IMR-90 (cell line): ENCODE data around the gene BASP1. TPM values are rescaled to one million over a fixed set of nuclear protein-coding genes. Genes with fewer than 3 reads are reported as not detected.

Source experiments
- ATAC-seq: fragments of 200-7000 bp; cut with Tn5 transposase; 2 replicates; pipeline ENCODE4 v1.9.1; 2020; ENCODE audit warnings: low read depth, mild to moderate bottlenecking, moderate library complexity
- BruUV-seq: library from RNA; stranded (reverse); fragments of 400-500 nt; replicated peaks from 2 replicates; lab custom pipeline; 2021; lab: Mats Ljungman, UMichigan
- CTCF ChIA-PET: fragments of 300-600 bp; formaldehyde crosslinking; extraction: SDS; loops from one replicate; lab custom pipeline; 2021; ENCODE audit warnings: antibody characterized with exemption; lab: Yijun Ruan, JAX
- POLR2A ChIA-PET: fragments of 300-600 bp; sonication (Branson Sonifier 250); formaldehyde crosslinking; loops from one replicate; lab custom pipeline; 2022; ENCODE audit warnings: antibody characterized with exemption; ENCODE audit not compliant: unreplicated experiment; lab: Charles Lee
- DNase-seq: peaks from one replicate; pipeline ENCODE4 v3.0.0; 2013
- H2AFZ ChIP-seq: replicated peaks from 2 replicates; pipeline ENCODE3; 2013; ENCODE audit warnings: low read length, mild to moderate bottlenecking; ENCODE audit not compliant: poor library complexity
- H2AK5ac ChIP-seq: 2 replicates; pipeline ENCODE4 v1.6.1; 2013; ENCODE audit warnings: low read depth, low read length, inconsistent platforms
- H2AK9ac ChIP-seq: replicated peaks from 2 replicates; pipeline ENCODE3; 2013; ENCODE audit warnings: mild to moderate bottlenecking, low read depth, low read length, moderate library complexity; ENCODE audit not compliant: poor library complexity
- H2BK120ac ChIP-seq: 2 replicates; pipeline ENCODE4 v1.6.1; 2013; ENCODE audit warnings: low read depth, low read length, inconsistent platforms
- H2BK15ac ChIP-seq: 3 replicates; pipeline ENCODE4 v1.6.1; 2013; ENCODE audit warnings: low read depth, low read length, inconsistent platforms
- H2BK20ac ChIP-seq: 2 replicates; pipeline ENCODE4 v1.6.1; 2013; ENCODE audit warnings: low read depth, mild to moderate bottlenecking, inconsistent platforms, low read length, moderate library complexity
- H2BK5ac ChIP-seq: 2 replicates; pipeline ENCODE4 v1.6.1; 2013; ENCODE audit warnings: mild to moderate bottlenecking, low read depth, low read length, inconsistent platforms; ENCODE audit not compliant: poor library complexity, severe bottlenecking
- H3K14ac ChIP-seq: replicated peaks from 2 replicates; pipeline ENCODE4 v1.6.1; 2013; ENCODE audit warnings: low read depth, low read length, inconsistent platforms
- H3K18ac ChIP-seq: 2 replicates; pipeline ENCODE4 v1.6.1; 2013; ENCODE audit warnings: low read depth, low read length, control low read depth
- H3K23ac ChIP-seq: 2 replicates; pipeline ENCODE4 v1.6.1; 2013; ENCODE audit warnings: low read depth, low read length, inconsistent platforms
- H3K27ac ChIP-seq: 2 replicates; pipeline ENCODE4 v1.5.1; 2013; ENCODE audit warnings: mild to moderate bottlenecking, control low read depth, low read length; ENCODE audit not compliant: insufficient read depth
- H3K27me3 ChIP-seq: 2 replicates; pipeline ENCODE4 v1.6.1; 2013; ENCODE audit warnings: low read length; ENCODE audit not compliant: control insufficient read depth, insufficient read depth
- H3K36me3 ChIP-seq: 2 replicates; pipeline ENCODE4 v1.6.1; 2013; ENCODE audit warnings: low read length, mixed read lengths; ENCODE audit not compliant: control insufficient read depth, insufficient read depth
- H3K4ac ChIP-seq: 2 replicates; pipeline ENCODE4 v1.6.1; 2013; ENCODE audit warnings: low read depth, low read length, inconsistent platforms
- H3K4me1 ChIP-seq: 2 replicates; pipeline ENCODE4 v1.6.1; 2013; ENCODE audit warnings: low read length, mixed read lengths; ENCODE audit not compliant: control insufficient read depth, insufficient read depth
- H3K4me2 ChIP-seq: 2 replicates; pipeline ENCODE4 v1.6.1; 2013; ENCODE audit warnings: low read depth, mild to moderate bottlenecking, control low read depth, low read length, moderate library complexity
- H3K4me3 ChIP-seq: 2 replicates; pipeline ENCODE4 v1.5.1; 2013; ENCODE audit warnings: low read depth, mild to moderate bottlenecking, control low read depth, low read length, moderate library complexity; ENCODE audit not compliant: insufficient read depth
- H3K56ac ChIP-seq: 2 replicates; pipeline ENCODE4 v1.6.1; 2013; ENCODE audit warnings: low read length, inconsistent platforms; ENCODE audit not compliant: insufficient read depth; ENCODE audit errors: extremely low read depth
- H3K79me1 ChIP-seq, 2 experiments: 2 replicates each; pipeline ENCODE4 v1.6.1; 2013; ENCODE audit warnings: low read length in 2 of 2, inconsistent platforms in 1 of 2, low read depth in 1 of 2
- H3K9ac ChIP-seq: 2 replicates; pipeline ENCODE4 v1.6.1; 2013; ENCODE audit warnings: low read depth, low read length, control low read depth
- H3K9me1 ChIP-seq: 2 replicates; pipeline ENCODE4 v1.6.1; 2013; ENCODE audit warnings: low read length, inconsistent platforms; ENCODE audit not compliant: insufficient read depth
- H3K9me3 ChIP-seq: 2 replicates; pipeline ENCODE4 v1.6.1; 2013; ENCODE audit warnings: low read length; ENCODE audit not compliant: control insufficient read depth, insufficient read depth
- H4K20me1 ChIP-seq: 2 replicates; pipeline ENCODE4 v1.6.1; 2013; ENCODE audit warnings: low read length, inconsistent platforms; ENCODE audit not compliant: insufficient read depth
- H4K5ac ChIP-seq: 2 replicates; pipeline ENCODE4 v1.6.1; 2013; ENCODE audit warnings: mild to moderate bottlenecking, low read depth, low read length, control low read depth
- H4K8ac ChIP-seq, 2 experiments: 2 replicates each; pipeline ENCODE4 v1.6.1; 2013; ENCODE audit warnings: low read depth in 2 of 2, low read length in 2 of 2, control low read depth in 1 of 2, inconsistent platforms in 1 of 2
- H4K91ac ChIP-seq: 2 replicates; pipeline ENCODE4 v1.6.1; 2013; ENCODE audit warnings: low read depth, low read length, inconsistent platforms; ENCODE audit not compliant: insufficient read depth
- BHLHE40 ChIP-seq: fragments of 150-350 bp; IDR thresholded peaks from 2 replicates; pipeline ENCODE4 v1.6.1; 2016; ENCODE audit warnings: mild to moderate bottlenecking, low read depth, low read length
- CEBPB ChIP-seq: IDR thresholded peaks from 2 replicates; pipeline ENCODE4 v1.6.1; 2012; ENCODE audit warnings: low read depth, low read length, improper control_type of control experiment
- CHD1 ChIP-seq: IDR thresholded peaks from 2 replicates; pipeline ENCODE4 v1.6.1; 2012; ENCODE audit warnings: low read depth, low read length, improper control_type of control experiment
- FOS ChIP-seq: fragments of 150-350 bp; IDR thresholded peaks from 2 replicates; pipeline ENCODE4 v1.6.1; 2016; ENCODE audit warnings: low read depth, low read length
- MAFK ChIP-seq: IDR thresholded peaks from 2 replicates; pipeline ENCODE4 v1.6.1; 2012; ENCODE audit warnings: low read depth, low read length, improper control_type of control experiment
- MAZ ChIP-seq: IDR thresholded peaks from 2 replicates; pipeline ENCODE4 v1.6.1; 2012; ENCODE audit warnings: low read depth, mild to moderate bottlenecking, low read length, improper control_type of control experiment, moderate library complexity, borderline replicate concordance
- MXI1 ChIP-seq: IDR thresholded peaks from 2 replicates; pipeline ENCODE4 v1.6.1; 2012; ENCODE audit warnings: low read depth, mild to moderate bottlenecking, low read length, moderate library complexity, borderline replicate concordance
- NFE2L2 ChIP-seq: fragments of 150-350 bp; IDR thresholded peaks from 2 replicates; pipeline ENCODE4 v1.6.1; 2016; ENCODE audit warnings: low read depth, mild to moderate bottlenecking, low read length
- POLR2A ChIP-seq: IDR thresholded peaks from 2 replicates; pipeline ENCODE4 v1.6.1; 2012; ENCODE audit warnings: mild to moderate bottlenecking, low read depth, low read length
- RAD21 ChIP-seq: IDR thresholded peaks from 2 replicates; pipeline ENCODE4 v1.6.1; 2012; ENCODE audit warnings: low read length, improper control_type of control experiment
- RCOR1 ChIP-seq: IDR thresholded peaks from 2 replicates; pipeline ENCODE4 v1.6.1; 2012; ENCODE audit warnings: mild to moderate bottlenecking, low read length, improper control_type of control experiment; ENCODE audit not compliant: insufficient replicate concordance
- RFX5 ChIP-seq: IDR thresholded peaks from 2 replicates; pipeline ENCODE4 v1.8.0; 2012; ENCODE audit warnings: low read depth, mild to moderate bottlenecking, low read length, moderate library complexity
- SMC3 ChIP-seq: fragments of 150-350 bp; IDR thresholded peaks from 2 replicates; pipeline ENCODE4 v1.6.1; 2016; ENCODE audit warnings: low read depth, mild to moderate bottlenecking, antibody characterized with exemption, low read length, moderate library complexity
- WGBS, 2 experiments: methylation state at CpG; one replicate each; pipeline versions ENCODE4 v1.1.5 to v1.1.7; 2013; ENCODE audit warnings: missing lambda C conversion rate in 2 of 2; ENCODE audit not compliant: insufficient read length in 1 of 2; ENCODE audit errors: extremely low coverage in 2 of 2; 5-methylcytosine and 5-hydroxymethylcytosine counted together
- dilution Hi-C: fragments of 300-500 bp; cut with HindIII; formaldehyde crosslinking; loops from one replicate; pipeline ENCODE4 v1.14.3; 2018; ENCODE audit warnings: low sequenced_read_pairs; ENCODE audit not compliant: unreplicated experiment
- in situ Hi-C: fragments of 300-500 bp; cut with MboI; formaldehyde crosslinking; loops from 3 replicates; pipeline ENCODE4 v1.14.3; 2019; ENCODE audit warnings: low sequenced_read_pairs, inconsistent platforms, mixed read lengths
- intact Hi-C: fragments of 100-400 bp; cut with micrococcal nuclease; formaldehyde crosslinking; loops from 2 replicates; pipeline ENCODE4 v1.10.0; 2022
- polyA plus RNA-seq, 3 experiments: library from polyadenylated mRNA; depleted of rRNA; stranded (reverse); fragments of >200 nt; gene quantifications; 2 replicates each; pipeline ENCODE4 v1.2.3, GENCODE V29; 2012; ENCODE audit warnings: low replicate concordance in 1 of 3
- total RNA-seq: library from RNA; depleted of rRNA; stranded (reverse); fragments of >200 nt; gene quantifications from 2 replicates; pipeline ENCODE4 v1.2.3, GENCODE V29; 2012
- TF ChIP-seq, protein P1 (sequence below): conservative IDR thresholded peaks from 2 replicates; pipeline ENCODE4 v1.5.1; 2012; ENCODE audit warnings: mild to moderate bottlenecking, low read depth, low read length, improper control_type of control experiment
- TF ChIP-seq, protein P2 (sequence below): fragments of 150-350 bp; IDR thresholded peaks from 2 replicates; pipeline ENCODE4 v1.6.1; 2017; ENCODE audit warnings: mild to moderate bottlenecking, antibody characterized with exemption, low read length, low read depth
- TF ChIP-seq, protein P3 (sequence below): fragments of 150-350 bp; IDR thresholded peaks from 2 replicates; pipeline ENCODE4 v1.6.1; 2016; ENCODE audit warnings: low read depth, mild to moderate bottlenecking, low read length, moderate library complexity, borderline replicate concordance

Gene BASP1
- total and polyA plus RNA-seq, 2 of the 4 experiments (the other 2 are of a cell fraction) = 39.6 to 103 TPM

DNA sequence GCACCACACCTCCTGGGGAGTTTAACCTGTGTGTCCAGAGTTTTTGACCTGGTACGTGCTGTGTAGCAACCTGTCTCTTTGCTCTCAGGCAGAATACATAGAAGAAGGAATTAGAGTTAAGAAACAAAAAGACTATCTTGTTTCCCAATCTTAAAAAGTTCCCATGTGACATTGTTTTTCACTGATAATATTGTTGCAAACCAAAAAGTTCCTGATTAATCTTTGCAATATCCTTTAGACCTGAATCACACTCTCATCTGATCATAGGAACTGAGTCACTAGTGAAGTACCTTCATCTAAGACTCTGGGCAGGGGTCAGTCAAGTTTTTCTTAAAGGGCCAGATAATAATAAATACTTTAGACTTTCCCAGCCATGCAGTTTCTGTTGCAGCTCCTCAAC lies 35.1 kb downstream of the BASP1 start:
- no peak overlapping the region for H3K9ac ChIP-seq
- CTCF ChIA-PET = no interaction called here
- H3K36me3 ChIP-seq = peaks cover 13% of the 10 kb centered on the region
- H2BK120ac ChIP-seq = peak overlapping the region; percentile 67
- peak overlapping the region; percentile 79 for H3K14ac ChIP-seq
- H2AK9ac ChIP-seq = no peak overlapping the region
- no peak overlapping the region for H3K56ac ChIP-seq
- peak; percentile 42 for DNase-seq
- peak overlapping the region; percentile 79 for H2BK5ac ChIP-seq
- H3K79me1 ChIP-seq = peaks cover 31 to 75% of the 10 kb centered on the region in 2 experiments
- H3K27ac ChIP-seq = no peak overlapping the region
- dilution Hi-C loops = no loop called here
- H3K9me1 ChIP-seq = peaks cover 27% of the 10 kb centered on the region
- H4K8ac ChIP-seq = peak overlapping the region in 1 of 2 experiments; percentile 27; a peak in 1 of 4 replicates
- WGBS, 2 experiments = no CpG with 5 or more reads among the region's 1 CpG
- 0 out of 3 replicates have a peak overlapping the region, but pooled peaks have one; percentile 18 for H2BK15ac ChIP-seq
- H2BK20ac ChIP-seq = peak overlapping the region; percentile 49
- TF ChIP-seq RFX5 (no peak), MAFK (no peak), BHLHE40 (no peak), POLR2A (no peak), MAZ (no peak), FOS (no peak), SMC3 (no peak), RCOR1 (no peak), NFE2L2 (no peak), CHD1 (no peak), CEBPB (no peak), MXI1 (no peak), RAD21 (no peak)
- TF ChIP-seq, protein P1, sequence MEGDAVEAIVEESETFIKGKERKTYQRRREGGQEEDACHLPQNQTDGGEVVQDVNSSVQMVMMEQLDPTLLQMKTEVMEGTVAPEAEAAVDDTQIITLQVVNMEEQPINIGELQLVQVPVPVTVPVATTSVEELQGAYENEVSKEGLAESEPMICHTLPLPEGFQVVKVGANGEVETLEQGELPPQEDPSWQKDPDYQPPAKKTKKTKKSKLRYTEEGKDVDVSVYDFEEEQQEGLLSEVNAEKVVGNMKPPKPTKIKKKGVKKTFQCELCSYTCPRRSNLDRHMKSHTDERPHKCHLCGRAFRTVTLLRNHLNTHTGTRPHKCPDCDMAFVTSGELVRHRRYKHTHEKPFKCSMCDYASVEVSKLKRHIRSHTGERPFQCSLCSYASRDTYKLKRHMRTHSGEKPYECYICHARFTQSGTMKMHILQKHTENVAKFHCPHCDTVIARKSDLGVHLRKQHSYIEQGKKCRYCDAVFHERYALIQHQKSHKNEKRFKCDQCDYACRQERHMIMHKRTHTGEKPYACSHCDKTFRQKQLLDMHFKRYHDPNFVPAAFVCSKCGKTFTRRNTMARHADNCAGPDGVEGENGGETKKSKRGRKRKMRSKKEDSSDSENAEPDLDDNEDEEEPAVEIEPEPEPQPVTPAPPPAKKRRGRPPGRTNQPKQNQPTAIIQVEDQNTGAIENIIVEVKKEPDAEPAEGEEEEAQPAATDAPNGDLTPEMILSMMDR = no peak
- TF ChIP-seq, protein P2, sequence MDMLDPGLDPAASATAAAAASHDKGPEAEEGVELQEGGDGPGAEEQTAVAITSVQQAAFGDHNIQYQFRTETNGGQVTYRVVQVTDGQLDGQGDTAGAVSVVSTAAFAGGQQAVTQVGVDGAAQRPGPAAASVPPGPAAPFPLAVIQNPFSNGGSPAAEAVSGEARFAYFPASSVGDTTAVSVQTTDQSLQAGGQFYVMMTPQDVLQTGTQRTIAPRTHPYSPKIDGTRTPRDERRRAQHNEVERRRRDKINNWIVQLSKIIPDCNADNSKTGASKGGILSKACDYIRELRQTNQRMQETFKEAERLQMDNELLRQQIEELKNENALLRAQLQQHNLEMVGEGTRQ = no peak
- TF ChIP-seq, protein P3, sequence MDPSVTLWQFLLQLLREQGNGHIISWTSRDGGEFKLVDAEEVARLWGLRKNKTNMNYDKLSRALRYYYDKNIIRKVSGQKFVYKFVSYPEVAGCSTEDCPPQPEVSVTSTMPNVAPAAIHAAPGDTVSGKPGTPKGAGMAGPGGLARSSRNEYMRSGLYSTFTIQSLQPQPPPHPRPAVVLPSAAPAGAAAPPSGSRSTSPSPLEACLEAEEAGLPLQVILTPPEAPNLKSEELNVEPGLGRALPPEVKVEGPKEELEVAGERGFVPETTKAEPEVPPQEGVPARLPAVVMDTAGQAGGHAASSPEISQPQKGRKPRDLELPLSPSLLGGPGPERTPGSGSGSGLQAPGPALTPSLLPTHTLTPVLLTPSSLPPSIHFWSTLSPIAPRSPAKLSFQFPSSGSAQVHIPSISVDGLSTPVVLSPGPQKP = no peak
- H3K4me2 ChIP-seq = peak overlapping the region; percentile 66
- H3K18ac ChIP-seq = peak overlapping the region; percentile 79; the same call in 1 of the 2 replicates
- POLR2A ChIA-PET = no interaction called here
- ATAC-seq = no peak
- H3K4me3 ChIP-seq = no peak overlapping the region
- H4K5ac ChIP-seq = no peak overlapping the region
- peaks cover 28% of the 10 kb centered on the region for H3K4me1 ChIP-seq
- H3K27me3 ChIP-seq = no peaks in the 10 kb centered on the region
- H3K23ac ChIP-seq = peak overlapping the region; percentile 74; the same call in 1 of the 2 replicates
- no TSS peak for BruUV-seq
- H4K91ac ChIP-seq = peak overlapping the region; percentile 39
- H2AK5ac ChIP-seq = peak overlapping the region; percentile 72; the same call in 1 of the 2 replicates
- H4K20me1 ChIP-seq = peaks cover 69% of the 10 kb centered on the region
- H3K9me3 ChIP-seq = no peaks in the 10 kb centered on the region
- H3K4ac ChIP-seq = peak overlapping the region; percentile 67
- H2AFZ ChIP-seq = no peak overlapping the region
- intact Hi-C loops = loop anchor here (10.0 kb wide), 1 partner anchor 862 kb away; no protein-coding TSS in a partner anchor
- in situ Hi-C loops = no loop called here
